Breast epithelium (tissue), 3 donors: ENCODE results near the gene HILPDA.

Source experiments
- CTCF ChIP-seq, 3 donors: fragments of 450-650 bp; IDR thresholded peaks; one replicate each; pipeline ENCODE4 v1.5.1; 2016 to 2017; ENCODE audit warnings: antibody characterized with exemption in 3 of 3, mild to moderate bottlenecking in 3 of 3, moderate library complexity in 3 of 3
- POLR2AphosphoS5 ChIP-seq, 3 donors: sonication (generic); formaldehyde crosslinking; IDR thresholded peaks; one replicate each; pipeline ENCODE4 v1.6.1; 2017; ENCODE audit warnings: antibody characterized with exemption in 3 of 3

- TF ChIP-seq CTCF (IDR thresholded peaks at IDR 0.05) (no peak), POLR2AphosphoS5 (IDR thresholded peaks at IDR 0.05) (no peak)
Measured at GRCh38 chr7:128443831-128444600, 11.7 kb upstream of the HILPDA start.
